HL-60 (cell line): Measurements from ENCODE around the gene CDH22.

ENCODE experiments used
- DNase-seq, 2 experiments: peaks; one replicate each; pipeline ENCODE4 v3.0.0-alpha.2; 2010 to 2020; ENCODE audit warnings: low read depth in 1 of 2, low spot score in 1 of 2
- H3K27ac ChIP-seq: fragments of 250-450 bp; sonication (Bioruptor Pico); replicated peaks from 2 replicates; pipeline ENCODE4 v1.5.1; 2020; ENCODE audit warnings: mild to moderate bottlenecking, moderate library complexity
- H3K27me3 ChIP-seq: fragments of 250-450 bp; sonication (Bioruptor Pico); 2 replicates; pipeline ENCODE4 v1.5.1; 2021; ENCODE audit warnings: mild to moderate bottlenecking, moderate library complexity; ENCODE audit not compliant: insufficient read depth, poor library complexity, severe bottlenecking
- H3K4me3 ChIP-seq: replicated peaks from 2 replicates; pipeline ENCODE4 v1.5.1; 2011; ENCODE audit warnings: mild to moderate bottlenecking, control low read depth, low read length; ENCODE audit not compliant: insufficient read depth
- GABPA ChIP-seq: IDR thresholded peaks from 2 replicates; pipeline ENCODE4 v1.6.1; 2012; ENCODE audit warnings: low read depth
- POLR2AphosphoS5 ChIP-seq: IDR thresholded peaks from 2 replicates; pipeline ENCODE4 v1.6.1; 2012; ENCODE audit warnings: low read depth
- SPI1 ChIP-seq: IDR thresholded peaks from 2 replicates; pipeline ENCODE4 v1.6.1; 2012; ENCODE audit warnings: low read depth, mild to moderate bottlenecking, borderline replicate concordance
- TF ChIP-seq, protein P1 (sequence below): IDR thresholded peaks from one replicate; pipeline ENCODE4 v1.5.1; 2011; ENCODE audit warnings: low read length, control low read depth, inconsistent platforms; ENCODE audit not compliant: insufficient read depth
- TF ChIP-seq, protein P2 (sequence below): IDR thresholded peaks from 2 replicates; pipeline ENCODE4 v1.6.1; 2012; ENCODE audit warnings: low read depth; ENCODE audit not compliant: insufficient replicate concordance

Gene CDH22

DNA sequence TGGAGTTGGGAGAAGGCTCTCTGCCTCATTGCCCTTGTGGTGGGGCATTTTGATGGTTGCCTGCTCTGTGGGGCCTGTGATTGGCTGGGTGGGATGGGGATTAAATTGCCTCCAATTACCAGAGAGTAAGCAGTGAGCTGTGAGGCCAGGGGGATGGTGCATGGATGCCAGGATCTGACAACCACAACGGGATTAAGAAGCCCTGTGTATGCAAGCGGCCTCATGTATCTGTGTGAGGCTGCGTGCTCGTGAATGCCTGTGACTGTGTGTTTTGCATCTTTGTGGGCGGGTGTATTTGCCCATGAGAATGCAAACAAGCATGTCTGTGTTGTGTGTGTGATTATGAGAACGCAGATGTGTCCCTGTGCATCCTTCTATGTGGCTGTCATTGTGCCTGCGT lies 144.0 kb downstream of the CDH22 start:
- no peak for TF ChIP-seq GABPA
- TF ChIP-seq, protein P1, sequence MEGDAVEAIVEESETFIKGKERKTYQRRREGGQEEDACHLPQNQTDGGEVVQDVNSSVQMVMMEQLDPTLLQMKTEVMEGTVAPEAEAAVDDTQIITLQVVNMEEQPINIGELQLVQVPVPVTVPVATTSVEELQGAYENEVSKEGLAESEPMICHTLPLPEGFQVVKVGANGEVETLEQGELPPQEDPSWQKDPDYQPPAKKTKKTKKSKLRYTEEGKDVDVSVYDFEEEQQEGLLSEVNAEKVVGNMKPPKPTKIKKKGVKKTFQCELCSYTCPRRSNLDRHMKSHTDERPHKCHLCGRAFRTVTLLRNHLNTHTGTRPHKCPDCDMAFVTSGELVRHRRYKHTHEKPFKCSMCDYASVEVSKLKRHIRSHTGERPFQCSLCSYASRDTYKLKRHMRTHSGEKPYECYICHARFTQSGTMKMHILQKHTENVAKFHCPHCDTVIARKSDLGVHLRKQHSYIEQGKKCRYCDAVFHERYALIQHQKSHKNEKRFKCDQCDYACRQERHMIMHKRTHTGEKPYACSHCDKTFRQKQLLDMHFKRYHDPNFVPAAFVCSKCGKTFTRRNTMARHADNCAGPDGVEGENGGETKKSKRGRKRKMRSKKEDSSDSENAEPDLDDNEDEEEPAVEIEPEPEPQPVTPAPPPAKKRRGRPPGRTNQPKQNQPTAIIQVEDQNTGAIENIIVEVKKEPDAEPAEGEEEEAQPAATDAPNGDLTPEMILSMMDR: no peak
- TF ChIP-seq, protein P2, sequence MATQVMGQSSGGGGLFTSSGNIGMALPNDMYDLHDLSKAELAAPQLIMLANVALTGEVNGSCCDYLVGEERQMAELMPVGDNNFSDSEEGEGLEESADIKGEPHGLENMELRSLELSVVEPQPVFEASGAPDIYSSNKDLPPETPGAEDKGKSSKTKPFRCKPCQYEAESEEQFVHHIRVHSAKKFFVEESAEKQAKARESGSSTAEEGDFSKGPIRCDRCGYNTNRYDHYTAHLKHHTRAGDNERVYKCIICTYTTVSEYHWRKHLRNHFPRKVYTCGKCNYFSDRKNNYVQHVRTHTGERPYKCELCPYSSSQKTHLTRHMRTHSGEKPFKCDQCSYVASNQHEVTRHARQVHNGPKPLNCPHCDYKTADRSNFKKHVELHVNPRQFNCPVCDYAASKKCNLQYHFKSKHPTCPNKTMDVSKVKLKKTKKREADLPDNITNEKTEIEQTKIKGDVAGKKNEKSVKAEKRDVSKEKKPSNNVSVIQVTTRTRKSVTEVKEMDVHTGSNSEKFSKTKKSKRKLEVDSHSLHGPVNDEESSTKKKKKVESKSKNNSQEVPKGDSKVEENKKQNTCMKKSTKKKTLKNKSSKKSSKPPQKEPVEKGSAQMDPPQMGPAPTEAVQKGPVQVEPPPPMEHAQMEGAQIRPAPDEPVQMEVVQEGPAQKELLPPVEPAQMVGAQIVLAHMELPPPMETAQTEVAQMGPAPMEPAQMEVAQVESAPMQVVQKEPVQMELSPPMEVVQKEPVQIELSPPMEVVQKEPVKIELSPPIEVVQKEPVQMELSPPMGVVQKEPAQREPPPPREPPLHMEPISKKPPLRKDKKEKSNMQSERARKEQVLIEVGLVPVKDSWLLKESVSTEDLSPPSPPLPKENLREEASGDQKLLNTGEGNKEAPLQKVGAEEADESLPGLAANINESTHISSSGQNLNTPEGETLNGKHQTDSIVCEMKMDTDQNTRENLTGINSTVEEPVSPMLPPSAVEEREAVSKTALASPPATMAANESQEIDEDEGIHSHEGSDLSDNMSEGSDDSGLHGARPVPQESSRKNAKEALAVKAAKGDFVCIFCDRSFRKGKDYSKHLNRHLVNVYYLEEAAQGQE: no peak
- no peak for TF ChIP-seq SPI1
- no peak for TF ChIP-seq POLR2AphosphoS5
- H3K27ac ChIP-seq: no peak overlapping the region
- DNase-seq: no peak
- no peaks in the 10 kb centered on the region for H3K27me3 ChIP-seq
- no peak overlapping the region for H3K4me3 ChIP-seq

DNA sequence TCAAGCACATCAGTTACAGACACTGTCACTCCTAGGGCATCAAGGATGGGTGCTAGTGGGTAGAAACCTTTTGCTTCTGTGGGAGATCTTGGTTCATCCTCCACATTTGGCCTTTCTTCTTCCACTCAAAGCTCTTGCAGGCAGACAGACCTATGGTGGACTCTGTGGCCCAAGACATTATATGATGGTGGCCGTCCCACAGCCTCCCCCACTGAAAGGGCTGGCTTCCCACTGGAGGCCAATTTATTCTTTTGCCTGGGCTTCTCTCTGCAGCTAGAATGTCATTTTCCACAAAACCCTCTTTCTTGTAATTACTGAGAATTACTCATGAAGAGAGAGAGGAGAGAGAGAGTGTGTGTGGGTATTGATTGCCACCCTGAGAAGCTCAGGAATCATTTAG lies 146.4 kb downstream of the CDH22 start:
- H3K27me3 ChIP-seq: no peaks in the 10 kb centered on the region
- TF ChIP-seq, protein P2: no peak
- TF ChIP-seq, protein P1: no peak
- TF ChIP-seq POLR2AphosphoS5 (no peak), SPI1 (no peak), GABPA (no peak)
- no peak for DNase-seq
- H3K4me3 ChIP-seq: no peak overlapping the region
- no peak overlapping the region for H3K27ac ChIP-seq

DNA sequence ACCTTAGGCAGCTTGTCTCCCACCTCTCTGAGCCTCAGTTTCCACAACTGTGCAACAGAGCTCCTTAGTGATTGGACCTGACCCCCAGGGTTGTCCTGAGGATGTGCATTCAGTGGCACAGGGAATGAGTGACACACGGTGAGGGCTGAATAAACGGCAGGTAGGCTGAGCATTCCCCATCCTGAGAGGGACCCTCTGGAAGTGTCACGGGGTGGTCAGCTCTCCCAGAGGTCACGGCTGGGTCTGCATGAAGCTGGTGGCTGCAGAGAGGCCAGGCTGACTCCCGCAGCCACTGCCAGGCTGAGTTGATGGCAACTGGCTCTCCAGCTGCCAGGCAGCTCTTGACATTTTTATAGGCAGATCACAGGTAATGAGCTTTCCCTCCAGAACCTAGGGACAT lies 147.6 kb downstream of the CDH22 start:
- TF ChIP-seq SPI1 (no peak), GABPA (no peak), POLR2AphosphoS5 (no peak)
- TF ChIP-seq, protein P2: no peak
- TF ChIP-seq, protein P1: no peak
- no peak for DNase-seq
- no peak overlapping the region for H3K4me3 ChIP-seq
- no peak overlapping the region for H3K27ac ChIP-seq
- no peaks in the 10 kb centered on the region for H3K27me3 ChIP-seq
